DMS53 (cell line): ENCODE results near the gene PPP1R12B.
A peak's percentile ranks its signal among the peaks of the same experiment; 100 is the strongest.
"Not testable (repeated sequence)": the region's sequence is repeated elsewhere in the genome, so short reads cannot be mapped to it uniquely, and the experiment has no call there.

Source experiments
- DNase-seq: peaks from one replicate; lab custom pipeline; 2025; lab: John Stamatoyannopoulos, UW

PPP1R12B gene

DNA sequence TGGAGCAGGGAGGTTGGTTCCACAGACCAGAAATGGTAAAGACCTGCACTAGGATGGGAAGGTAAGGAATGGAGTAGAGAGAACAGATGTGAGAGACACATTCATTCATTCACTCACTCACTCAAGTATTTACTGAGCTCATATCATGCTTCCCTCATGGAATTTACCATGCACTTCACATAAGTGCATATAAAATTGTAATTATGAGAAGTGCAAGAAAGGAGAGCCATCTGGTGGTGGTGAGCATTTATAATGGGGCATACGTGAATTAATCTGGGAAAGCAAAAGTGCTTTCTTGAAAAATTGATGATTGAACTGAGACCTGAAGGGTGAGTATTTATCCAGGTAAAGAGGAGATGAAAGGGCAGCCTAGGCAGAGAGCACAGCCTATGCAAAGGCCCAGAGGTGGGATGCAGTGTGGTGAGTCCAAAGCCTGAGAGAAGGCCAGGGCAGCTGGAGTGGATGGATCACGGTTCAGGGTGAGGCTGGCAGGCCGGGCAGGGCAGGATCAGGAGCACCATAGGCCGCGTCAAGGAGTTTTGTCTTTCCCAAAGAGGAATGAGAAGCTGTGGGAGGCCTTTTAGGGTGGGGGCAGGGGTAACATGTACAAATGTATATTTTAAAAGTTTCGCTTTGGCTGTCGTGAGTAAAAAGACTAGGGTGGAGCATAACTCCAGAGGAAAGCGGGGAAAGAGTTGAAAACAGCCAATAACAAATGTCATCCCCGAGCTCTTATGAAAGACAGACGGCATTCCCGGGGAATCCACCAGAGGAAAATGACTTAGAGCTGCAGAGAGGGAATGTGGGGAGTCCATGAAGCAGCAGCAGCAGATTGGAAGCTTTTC lies 266.1 kb downstream of the PPP1R12B start:
- DNase-seq: peak; percentile 53

DNA sequence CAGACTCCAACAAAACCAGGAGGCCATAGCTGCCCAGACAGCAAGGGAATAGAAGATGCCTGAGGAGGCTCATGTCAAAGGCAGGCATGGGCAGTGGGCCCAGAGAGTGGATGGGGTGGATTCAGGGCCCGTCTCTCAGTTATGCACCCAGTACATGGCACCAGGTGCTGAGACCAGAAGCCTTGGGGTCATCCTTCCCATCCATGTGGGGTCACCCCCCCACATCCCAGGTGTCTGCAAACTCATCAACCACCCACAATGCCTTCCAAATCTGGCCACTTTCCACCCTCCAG lies 266.7 kb downstream of the PPP1R12B start:
- not testable (repeated sequence) for DNase-seq

DNA sequence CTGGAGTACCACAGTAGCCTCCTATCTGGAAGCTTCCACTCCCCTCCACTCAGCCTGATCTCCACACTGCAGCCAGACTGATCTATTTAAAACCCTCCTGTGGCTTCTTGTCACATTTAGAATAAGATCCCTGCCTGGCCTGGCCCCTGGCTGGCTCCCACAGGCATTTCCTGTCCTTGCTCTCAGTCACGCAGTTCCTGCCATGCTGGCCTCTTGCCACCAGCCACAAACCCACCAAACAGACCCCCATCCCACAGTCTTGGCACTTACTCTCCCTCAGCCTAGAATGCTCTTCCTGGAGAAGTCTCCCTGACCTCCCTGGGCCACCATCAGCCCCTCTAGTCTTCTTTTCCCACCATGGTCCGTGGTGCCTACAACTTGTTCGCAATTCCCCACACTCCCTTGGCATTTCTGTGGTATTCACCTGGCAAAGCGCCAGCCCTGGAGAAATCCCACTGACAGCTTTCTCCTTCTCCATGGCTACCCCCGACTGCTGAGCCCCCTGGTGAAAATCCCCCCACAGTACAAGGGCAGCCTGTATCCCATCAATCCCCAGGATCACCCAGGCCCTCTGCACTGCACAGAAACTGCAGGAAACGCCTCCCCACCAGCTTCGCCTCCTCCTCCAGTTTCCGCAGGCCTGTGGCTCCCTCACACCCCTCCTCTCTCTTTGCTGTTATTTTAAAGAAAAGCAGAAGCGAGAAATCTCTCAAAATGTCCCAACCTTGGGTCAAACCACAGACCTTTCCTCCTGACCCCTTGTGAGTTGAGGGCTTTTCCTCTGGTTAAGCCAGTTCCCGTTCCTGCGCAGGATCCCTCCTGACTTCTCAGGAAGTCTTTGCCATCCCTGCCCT lies 267.2 kb downstream of the PPP1R12B start:
- no peak for DNase-seq

- no peak for DNase-seq
Observed at GRCh38 chr1:202616355-202616915, 267.9 kb downstream of the PPP1R12B start.

- DNase-seq: not testable (repeated sequence)
Observed at GRCh38 chr1:202619012-202619411, 270.5 kb downstream of the PPP1R12B start.

GRCh38 chr1:202619505-202619904 lies 271.0 kb downstream of the PPP1R12B start:
- DNase-seq: peak; percentile 50

GRCh38 chr1:202620036-202620435 lies 271.5 kb downstream of the PPP1R12B start:
- DNase-seq: not testable (repeated sequence)

DNA sequence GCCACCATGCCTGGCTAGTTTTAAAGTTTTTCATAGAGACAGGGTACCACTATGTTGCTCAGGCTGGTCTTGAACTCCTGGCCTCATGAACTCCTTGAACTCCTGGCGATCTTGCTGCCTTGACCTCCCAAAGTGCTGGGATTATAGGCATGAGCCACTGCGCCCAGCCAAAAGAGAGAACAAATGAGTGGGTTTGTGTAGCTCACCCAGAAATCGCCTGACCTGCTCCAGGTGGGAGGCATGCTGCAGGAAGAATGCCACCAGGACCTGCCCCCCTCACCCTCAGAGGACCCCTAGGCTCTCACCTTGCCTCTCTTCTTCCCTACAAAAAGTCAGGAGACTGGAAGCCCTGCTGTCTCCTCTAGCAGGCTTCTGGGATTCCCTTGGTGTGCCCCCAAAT lies 272.9 kb downstream of the PPP1R12B start:
- no peak for DNase-seq

GRCh38 chr1:202622388-202622787 lies 273.9 kb downstream of the PPP1R12B start:
- DNase-seq: no peak

DNA sequence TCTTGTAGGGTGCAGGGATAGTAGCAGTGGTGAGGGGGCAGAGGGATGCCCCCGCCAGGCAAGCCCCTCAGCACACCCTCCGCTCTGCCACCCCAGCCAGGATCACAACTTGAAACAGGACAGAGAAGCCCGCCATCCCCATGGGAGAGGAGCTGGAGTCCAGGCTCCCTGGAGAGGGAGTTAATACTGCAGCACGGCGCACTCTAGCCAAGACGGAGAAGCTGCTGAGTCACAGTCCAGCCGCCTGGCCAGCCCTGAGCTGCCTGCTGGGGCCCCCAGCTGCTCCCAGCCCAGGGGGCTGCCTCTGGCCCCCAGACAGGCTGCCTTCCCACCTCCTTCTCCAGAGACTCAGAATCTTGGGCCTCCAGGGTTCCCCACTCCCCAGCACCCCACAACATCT lies 274.6 kb downstream of the PPP1R12B start:
- peak; percentile 21 for DNase-seq

GRCh38 chr1:202623476-202623875 lies 275.0 kb downstream of the PPP1R12B start:
- not testable (repeated sequence) for DNase-seq

DNA sequence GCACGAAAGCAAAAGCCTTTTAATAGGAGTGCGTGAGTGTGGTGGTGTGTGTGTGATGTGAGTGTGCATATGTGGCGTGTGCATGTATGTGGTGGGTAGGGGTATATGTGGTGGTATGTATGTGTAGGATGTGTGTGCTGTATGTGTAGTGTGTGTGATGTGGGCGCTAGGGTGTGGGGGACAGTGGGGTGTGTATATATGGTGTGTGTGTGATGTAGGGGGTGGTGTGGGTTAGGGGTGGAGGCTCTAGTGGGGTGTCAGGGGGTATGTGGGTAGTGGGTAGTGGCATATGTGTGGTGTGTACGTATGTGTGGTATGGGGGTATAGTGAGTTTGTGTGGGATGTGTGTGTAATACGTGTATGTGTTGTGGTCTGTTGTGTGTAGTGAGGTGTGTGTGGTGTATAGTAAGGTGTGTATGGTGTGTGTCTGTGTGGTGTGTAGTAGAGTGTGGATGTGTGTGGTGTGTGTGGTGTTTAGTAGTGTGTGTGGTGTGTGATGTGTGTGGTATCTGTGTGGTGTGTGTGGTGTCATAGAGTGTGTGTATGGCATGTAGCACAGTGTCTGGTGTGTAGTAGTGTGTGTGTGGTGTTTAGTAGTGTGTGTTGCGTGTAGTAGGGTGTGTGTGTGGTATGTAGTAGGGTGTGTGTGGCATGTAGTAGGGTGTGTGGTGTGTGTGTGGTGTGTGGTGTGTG lies 275.7 kb downstream of the PPP1R12B start:
- no peak for DNase-seq

DNA sequence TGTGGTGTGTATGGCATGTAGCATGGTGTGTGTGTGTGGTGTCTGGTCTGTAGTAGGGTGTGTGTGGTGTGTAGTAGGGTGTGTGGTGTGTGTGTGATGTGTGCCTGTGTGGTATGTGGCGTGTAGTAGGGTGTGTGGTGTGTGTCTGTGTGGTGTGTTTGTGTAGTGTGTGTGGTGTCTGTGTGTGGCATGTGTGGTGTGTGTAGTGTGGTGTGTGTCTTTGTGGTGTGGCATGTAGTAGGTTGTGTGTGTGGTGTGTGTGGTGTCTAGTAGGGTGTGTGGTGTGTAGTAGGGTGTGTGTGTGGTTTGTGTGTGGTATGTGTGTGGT lies 276.2 kb downstream of the PPP1R12B start:
- no peak for DNase-seq

DNA sequence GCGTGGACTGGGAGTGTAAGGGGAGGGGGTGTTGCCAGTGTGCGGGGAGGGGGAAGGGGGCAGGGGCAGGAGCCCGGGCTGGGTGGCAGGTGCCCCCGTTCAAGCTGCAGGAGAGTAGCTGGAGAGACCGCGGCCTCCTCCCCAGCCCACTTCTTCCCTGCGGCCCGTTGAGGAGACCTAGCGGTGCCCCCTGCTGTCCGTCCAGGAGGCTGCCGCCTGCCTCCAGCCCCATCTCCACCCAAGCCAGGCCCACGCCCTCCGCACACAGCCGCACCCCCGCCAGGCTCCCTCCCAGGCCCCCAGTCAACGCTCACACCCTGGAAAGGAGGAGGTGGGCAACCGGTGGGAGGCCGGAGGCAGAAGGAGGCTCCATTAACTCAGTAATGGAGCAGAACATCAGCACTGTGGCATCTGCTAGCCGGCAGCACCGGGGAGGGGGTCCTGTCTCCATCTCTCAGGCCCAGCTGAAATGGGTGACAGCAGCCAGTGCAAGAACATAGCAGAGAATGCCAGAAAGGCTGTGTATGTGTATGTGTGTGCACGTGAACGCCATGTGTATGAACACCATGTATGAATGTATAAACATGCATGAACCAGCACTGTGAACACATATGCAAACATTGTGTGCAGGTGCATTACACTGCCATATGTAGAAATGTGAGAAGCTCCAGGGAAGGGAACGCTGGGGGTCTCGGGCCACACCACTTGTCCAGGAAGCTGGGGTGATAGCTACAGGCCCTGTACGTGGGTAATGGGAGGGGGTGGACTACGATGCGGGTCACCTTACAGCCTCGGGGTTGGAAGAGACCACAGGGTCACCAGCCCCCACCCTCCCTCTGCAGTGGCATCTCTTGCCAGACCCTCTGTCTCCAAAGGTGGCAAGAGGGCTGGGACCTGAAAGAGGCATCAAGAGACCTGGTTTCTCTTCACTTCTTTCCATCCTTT lies 277.2 kb downstream of the PPP1R12B start:
- DNase-seq: peak; percentile 85

GRCh38 chr1:202627036-202627435 lies 278.5 kb downstream of the PPP1R12B start:
- not testable (repeated sequence) for DNase-seq

DNA sequence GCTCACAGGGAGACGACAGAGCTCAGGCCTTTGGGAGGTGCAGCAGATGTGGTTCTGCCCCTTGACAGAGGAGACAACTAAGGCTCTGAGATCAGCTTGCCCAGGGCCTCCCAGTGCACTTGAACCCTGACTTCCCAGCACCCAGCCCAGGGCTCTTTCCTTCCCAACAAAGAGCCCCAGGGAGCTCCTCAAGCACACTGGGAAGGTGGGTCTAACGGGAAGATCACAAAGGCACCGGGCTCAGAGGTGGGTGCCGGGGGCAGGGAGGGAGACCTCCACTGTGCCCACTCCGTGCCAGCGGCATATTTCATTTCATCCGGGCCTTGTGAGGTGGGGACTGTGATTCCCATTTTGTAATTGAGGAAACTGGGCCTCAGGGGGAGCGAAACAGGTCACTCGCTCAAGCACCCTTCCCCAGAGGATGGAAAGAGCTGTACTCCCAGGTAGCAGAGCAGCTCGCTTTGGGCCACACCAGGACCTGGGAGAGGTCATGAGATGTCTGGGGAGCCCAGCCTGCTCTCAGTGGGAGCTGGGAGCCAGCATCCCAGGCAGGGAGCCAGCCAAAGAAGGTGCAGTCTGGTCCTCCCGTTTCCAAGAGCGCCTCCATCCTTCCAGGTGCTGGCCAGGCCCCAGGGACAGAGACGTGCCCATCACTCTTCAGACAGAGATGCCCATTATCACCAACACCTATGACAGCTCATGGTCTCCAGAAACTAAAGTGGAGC lies 279.5 kb downstream of the PPP1R12B start:
- no peak for DNase-seq

GRCh38 chr1:202628646-202629215 lies 280.2 kb downstream of the PPP1R12B start:
- no peak for DNase-seq

- not testable (repeated sequence) for DNase-seq
Observed at GRCh38 chr1:202629257-202629811, 280.8 kb downstream of the PPP1R12B start.

GRCh38 chr1:202630096-202630495 lies 281.6 kb downstream of the PPP1R12B start:
- DNase-seq: not testable (repeated sequence)

DNA sequence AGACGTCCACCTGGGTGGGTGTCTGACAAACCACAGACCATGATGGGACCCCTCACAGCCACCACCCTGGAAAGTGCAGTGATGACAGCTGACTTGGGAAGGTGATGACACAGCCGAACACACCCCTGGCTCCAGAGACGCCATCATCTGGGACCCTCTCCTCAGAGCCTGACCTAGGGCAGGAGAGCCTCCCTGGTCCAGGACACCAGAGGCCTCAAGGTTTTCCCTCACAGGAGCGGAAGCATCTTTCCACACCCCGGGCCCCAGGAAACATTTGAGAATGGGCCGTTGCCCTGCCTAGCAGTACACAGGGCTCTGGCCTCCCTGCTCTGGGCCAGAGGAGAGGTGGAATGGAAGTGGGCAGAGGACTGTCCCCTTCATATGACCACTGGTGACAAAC lies 282.0 kb downstream of the PPP1R12B start:
- no peak for DNase-seq
